ENCODE results near the gene SURF6. TPM values are rescaled to one million over a fixed set of nuclear protein-coding genes. Genes with fewer than 3 reads are reported as not detected.
A peak's percentile ranks its signal among the peaks of the same experiment; 100 is the strongest.

The SURF6 gene
- total RNA-seq, 1 experiment from 2014 or later, result 32.4 TPM

GRCh38 chr9:133334161-133334560 lies 1.8 kb downstream of the SURF6 start:
- no peaks in the 10 kb centered on the region for H3K9me3 ChIP-seq
- CTCF ChIA-PET, result interaction anchor here (4.4 kb wide), 1 partner anchor 147 kb away, joined by 20 read pairs; no protein-coding TSS in a partner anchor
- peaks cover 6% of the 10 kb centered on the region; the same call in 1 of the 2 replicates for H3K4me1 ChIP-seq
- DNase-seq, result peak in 1 of 2 experiments; percentile 53
- no peaks in the 10 kb centered on the region for H3K4me1 Mint-ChIP-seq (ENCODE audit: low read depth, unreplicated experiment)
- no TSS peak for BruUV-seq (replicated peaks)
- H3K4me3 ChIP-seq (ENCODE audit: low read depth, low read length), result no peak overlapping the region
- peaks cover 79% of the 10 kb centered on the region for H3K36me3 Mint-ChIP-seq (ENCODE audit: insufficient read depth, unreplicated experiment)
- no peak overlapping the region for H3K27ac Mint-ChIP-seq (ENCODE audit: unreplicated experiment)
- no peak for TF ChIP-seq CTCF (IDR thresholded peaks at IDR 0.05; ENCODE audit: insufficient read depth in 1 of 2, low read depth in 1 of 2, low read length in 1 of 2, severe bottlenecking in 1 of 2, unreplicated experiment in 1 of 2)
- POLR2A ChIA-PET, result no interaction called here
- no peaks in the 10 kb centered on the region for H3K27me3 ChIP-seq (replicated peaks; ENCODE audit: control insufficient read depth, insufficient read depth, low read length)
- H3K9me3 Mint-ChIP-seq (ENCODE audit: unreplicated experiment), result no peaks in the 10 kb centered on the region
- H3K4me3 Mint-ChIP-seq (ENCODE audit: unreplicated experiment), result peak overlapping the region; percentile 93
- intact Hi-C loops (cut with micrococcal nuclease; ENCODE audit: unreplicated experiment), result no loop called here
- no peaks in the 10 kb centered on the region for H3K27me3 Mint-ChIP-seq (ENCODE audit: insufficient read depth, unreplicated experiment)
- peaks cover 13% of the 10 kb centered on the region for H3K36me3 ChIP-seq (ENCODE audit: control insufficient read depth, insufficient read depth, low read length)

GRCh38 chr9:133333566-133333965 lies 2.4 kb downstream of the SURF6 start:
- H3K4me3 Mint-ChIP-seq (ENCODE audit: unreplicated experiment), result no peak overlapping the region
- peaks cover 79% of the 10 kb centered on the region for H3K36me3 Mint-ChIP-seq (ENCODE audit: insufficient read depth, unreplicated experiment)
- ChIA-PET POLR2A (interaction anchor here (0.5 kb wide), 1 partner anchor 285 kb away, joined by 3 read pairs; no protein-coding TSS in a partner anchor), CTCF (interaction anchor here (4.4 kb wide), 1 partner anchor 146 kb away, joined by 20 read pairs; no protein-coding TSS in a partner anchor)
- no peak for TF ChIP-seq CTCF (IDR thresholded peaks at IDR 0.05; ENCODE audit: insufficient read depth in 1 of 2, low read depth in 1 of 2, low read length in 1 of 2, severe bottlenecking in 1 of 2, unreplicated experiment in 1 of 2)
- peak in 1 of 2 experiments; percentile 26 for DNase-seq
- H3K4me1 Mint-ChIP-seq (ENCODE audit: low read depth, unreplicated experiment), result no peaks in the 10 kb centered on the region
- H3K27ac Mint-ChIP-seq (ENCODE audit: unreplicated experiment), result no peak overlapping the region
- no peak overlapping the region for H3K4me3 ChIP-seq (ENCODE audit: low read depth, low read length)
- no peaks in the 10 kb centered on the region for H3K9me3 Mint-ChIP-seq (ENCODE audit: unreplicated experiment)
- no peaks in the 10 kb centered on the region for H3K9me3 ChIP-seq
- intact Hi-C loops (cut with micrococcal nuclease; ENCODE audit: unreplicated experiment), result no loop called here
- H3K27me3 Mint-ChIP-seq (ENCODE audit: insufficient read depth, unreplicated experiment), result no peaks in the 10 kb centered on the region
- peaks cover 13% of the 10 kb centered on the region for H3K36me3 ChIP-seq (ENCODE audit: control insufficient read depth, insufficient read depth, low read length)
- H3K4me1 ChIP-seq, result peaks cover 6% of the 10 kb centered on the region; the same call in 1 of the 2 replicates
- H3K27me3 ChIP-seq (replicated peaks; ENCODE audit: control insufficient read depth, insufficient read depth, low read length), result no peaks in the 10 kb centered on the region
- BruUV-seq (replicated peaks), result no TSS peak

- Mint-ChIP-seq H3K4me1 (ENCODE audit: low read depth, unreplicated experiment) (no peaks in the 10 kb centered on the region), H3K27me3 (ENCODE audit: insufficient read depth, unreplicated experiment) (no peaks in the 10 kb centered on the region), H3K27ac (ENCODE audit: unreplicated experiment) (no peak overlapping the region), H3K36me3 (ENCODE audit: insufficient read depth, unreplicated experiment) (peaks cover 83% of the 10 kb centered on the region), H3K4me3 (ENCODE audit: unreplicated experiment) (no peak overlapping the region), H3K9me3 (ENCODE audit: unreplicated experiment) (no peaks in the 10 kb centered on the region)
- Histone ChIP-seq H3K9me3 (no peaks in the 10 kb centered on the region), H3K4me1 (peaks cover 6% of the 10 kb centered on the region; the same call in 1 of the 2 replicates), H3K36me3 (ENCODE audit: control insufficient read depth, insufficient read depth, low read length) (peaks cover 13% of the 10 kb centered on the region), H3K4me3 (ENCODE audit: low read depth, low read length) (no peak overlapping the region), H3K27me3 (replicated peaks; ENCODE audit: control insufficient read depth, insufficient read depth, low read length) (no peaks in the 10 kb centered on the region)
- no peak for DNase-seq
- intact Hi-C loops (cut with micrococcal nuclease; ENCODE audit: unreplicated experiment), result no loop called here
- no TSS peak for BruUV-seq (replicated peaks)
- no peak for TF ChIP-seq CTCF (IDR thresholded peaks at IDR 0.05; ENCODE audit: insufficient read depth in 1 of 2, low read depth in 1 of 2, low read length in 1 of 2, severe bottlenecking in 1 of 2, unreplicated experiment in 1 of 2)
- ChIA-PET CTCF (interaction anchor here (4.4 kb wide), 1 partner anchor 146 kb away, joined by 20 read pairs; no protein-coding TSS in a partner anchor), POLR2A (interaction anchor here (0.5 kb wide), 1 partner anchor 285 kb away, joined by 3 read pairs; no protein-coding TSS in a partner anchor)
Observed at GRCh38 chr9:133333011-133333410, 3.0 kb downstream of the SURF6 start.
